ENCODE results near the gene WDR89. TPM values are rescaled to one million over a fixed set of nuclear protein-coding genes. Genes with fewer than 3 reads are reported as not detected.

The WDR89 gene
- total RNA-seq, 3 donors from 2014 or later = 5.1 to 12.4 (median 8.5) TPM

- TF ChIP-seq POLR2AphosphoS5 (IDR thresholded peaks at IDR 0.05) (no peak), POLR2A (IDR thresholded peaks at IDR 0.05) (no peak), CTCF (IDR thresholded peaks at IDR 0.05) (no peak)
Measured at GRCh38 chr14:63673255-63673654, 31.6 kb upstream of the WDR89 start.

GRCh38 chr14:63672417-63673180 lies 30.9 kb upstream of the WDR89 start:
- TF ChIP-seq POLR2AphosphoS5 (IDR thresholded peaks at IDR 0.05) (no peak), CTCF (IDR thresholded peaks at IDR 0.05) (no peak), POLR2A (IDR thresholded peaks at IDR 0.05) (no peak)
- no peak overlapping the region for H3K27ac ChIP-seq
- no peaks in the 10 kb centered on the region for H3K36me3 ChIP-seq
- intact Hi-C loops (cut with DNase I; ENCODE audit: low total_unique reads) = no loop called here
- no peaks in the 10 kb centered on the region for H3K9me3 ChIP-seq
- DNase-seq (ENCODE audit: low spot score in 2 of 2) = no peak
- H3K4me3 ChIP-seq = no peak overlapping the region
- H3K27me3 ChIP-seq = no peaks in the 10 kb centered on the region
- H3K4me1 ChIP-seq = no peaks in the 10 kb centered on the region

More at GRCh38 chr14:63673255-63673654, 31.6 kb upstream of the WDR89 start:
- Histone ChIP-seq H3K36me3 (no peaks in the 10 kb centered on the region), H3K4me3 (no peak overlapping the region), H3K4me1 (no peaks in the 10 kb centered on the region), H3K27ac (no peak overlapping the region), H3K27me3 (no peaks in the 10 kb centered on the region), H3K9me3 (no peaks in the 10 kb centered on the region)
- no peak for DNase-seq (ENCODE audit: low spot score in 2 of 2)
- intact Hi-C loops (cut with DNase I; ENCODE audit: low total_unique reads) = no loop called here

GRCh38 chr14:63671987-63672386 lies 30.3 kb upstream of the WDR89 start:
- H3K27me3 ChIP-seq = no peaks in the 10 kb centered on the region
- no peaks in the 10 kb centered on the region for H3K9me3 ChIP-seq
- no peak overlapping the region for H3K27ac ChIP-seq
- no peak for DNase-seq (ENCODE audit: low spot score in 2 of 2)
- intact Hi-C loops (cut with DNase I; ENCODE audit: low total_unique reads) = no loop called here
- H3K36me3 ChIP-seq = no peaks in the 10 kb centered on the region
- no peaks in the 10 kb centered on the region for H3K4me1 ChIP-seq
- no peak overlapping the region for H3K4me3 ChIP-seq
- no peak for TF ChIP-seq POLR2AphosphoS5 (IDR thresholded peaks at IDR 0.05)
- TF ChIP-seq CTCF (IDR thresholded peaks at IDR 0.05) = no peak
- no peak for TF ChIP-seq POLR2A (IDR thresholded peaks at IDR 0.05)

- no peaks in the 10 kb centered on the region for H3K27me3 ChIP-seq
- intact Hi-C loops (cut with DNase I; ENCODE audit: low total_unique reads) = no loop called here
- H3K4me1 ChIP-seq = no peaks in the 10 kb centered on the region
- H3K27ac ChIP-seq = no peak overlapping the region
- no peaks in the 10 kb centered on the region for H3K36me3 ChIP-seq
- no peak for DNase-seq (ENCODE audit: low spot score in 2 of 2)
- H3K4me3 ChIP-seq = no peak overlapping the region
- no peaks in the 10 kb centered on the region for H3K9me3 ChIP-seq
- TF ChIP-seq POLR2A (IDR thresholded peaks at IDR 0.05) (no peak), CTCF (IDR thresholded peaks at IDR 0.05) (no peak)
Measured at GRCh38 chr14:63670692-63671091, 29.0 kb upstream of the WDR89 start.

- TF ChIP-seq CTCF (IDR thresholded peaks at IDR 0.05) = no peak
- no peak for TF ChIP-seq POLR2A (IDR thresholded peaks at IDR 0.05)
- TF ChIP-seq POLR2AphosphoS5 (IDR thresholded peaks at IDR 0.05) = no peak
- no peaks in the 10 kb centered on the region for H3K27me3 ChIP-seq
- H3K36me3 ChIP-seq = no peaks in the 10 kb centered on the region
- no peaks in the 10 kb centered on the region for H3K4me1 ChIP-seq
- no peak overlapping the region for H3K27ac ChIP-seq
- intact Hi-C loops (cut with DNase I; ENCODE audit: low total_unique reads) = no loop called here
- no peaks in the 10 kb centered on the region for H3K9me3 ChIP-seq
- no peak for DNase-seq (ENCODE audit: low spot score in 2 of 2)
- no peak overlapping the region for H3K4me3 ChIP-seq
Measured at GRCh38 chr14:63666335-63666734, 24.7 kb upstream of the WDR89 start.
